Naive B cell (primary cell): Measurements from ENCODE around the gene SAE1. TPM values are rescaled to one million over a fixed set of nuclear protein-coding genes. Genes with fewer than 3 reads are reported as not detected.

Experiments used
- ATAC-seq, 2 donors: fragments of 150-1000 bp; cut with Tn5 transposase; 2 replicates each; pipeline ENCODE4 v1.10.0; 2021; ENCODE audit warnings: low read depth in 2 of 2, mild to moderate bottlenecking in 2 of 2, moderate library complexity in 2 of 2
- DNase-seq: peaks from one replicate; pipeline ENCODE4 v3.0.0; 2022
- H3K27ac Mint-ChIP-seq, 6 donors: one replicate each; pipeline ENCODE4 v1.8.0; 2020 to 2022; ENCODE audit warnings: mild to moderate bottlenecking in 6 of 6, mixed read lengths in 6 of 6, moderate library complexity in 5 of 6, inconsistent platforms in 2 of 6
- H3K27me3 Mint-ChIP-seq, 3 donors: one replicate each; pipeline ENCODE4 v1.8.0; 2021 to 2022; ENCODE audit warnings: mixed read lengths in 3 of 3, mild to moderate bottlenecking in 1 of 3
- H3K36me3 Mint-ChIP-seq, 2 donors: one replicate each; pipeline ENCODE4 v1.8.0; 2020 to 2022; ENCODE audit warnings: mixed read lengths in 2 of 2, inconsistent platforms in 1 of 2, mild to moderate bottlenecking in 1 of 2
- H3K4me1 Mint-ChIP-seq, 3 donors: one replicate each; pipeline ENCODE4 v1.8.0; 2020 to 2022; ENCODE audit warnings: mixed read lengths in 3 of 3, inconsistent platforms in 1 of 3, mild to moderate bottlenecking in 1 of 3, moderate library complexity in 1 of 3
- H3K4me3 Mint-ChIP-seq, 8 donors: one replicate each; pipeline ENCODE4 v1.8.0; 2020 to 2022; ENCODE audit warnings: mild to moderate bottlenecking in 8 of 8, mixed read lengths in 8 of 8, moderate library complexity in 8 of 8, inconsistent platforms in 2 of 8
- H3K9me3 Mint-ChIP-seq, 7 donors: one replicate each; pipeline ENCODE4 v1.8.0; 2020 to 2022; ENCODE audit warnings: mixed read lengths in 7 of 7, mild to moderate bottlenecking in 5 of 7, inconsistent platforms in 2 of 7, moderate library complexity in 1 of 7
- polyA plus RNA-seq, 6 donors: library from polyadenylated mRNA; unstranded; fragments of 300-500 nt; fragmentation: Illumina TruSeq; gene quantifications; one replicate each; pipeline ENCODE4 v1.2.3, GENCODE V29; 2021; ENCODE audit warnings: low read depth in 6 of 6

The SAE1 gene
- polyA plus RNA-seq, result 10 to 100 TPM; 74.7 to 97.1 (median 78.9) TPM

DNA sequence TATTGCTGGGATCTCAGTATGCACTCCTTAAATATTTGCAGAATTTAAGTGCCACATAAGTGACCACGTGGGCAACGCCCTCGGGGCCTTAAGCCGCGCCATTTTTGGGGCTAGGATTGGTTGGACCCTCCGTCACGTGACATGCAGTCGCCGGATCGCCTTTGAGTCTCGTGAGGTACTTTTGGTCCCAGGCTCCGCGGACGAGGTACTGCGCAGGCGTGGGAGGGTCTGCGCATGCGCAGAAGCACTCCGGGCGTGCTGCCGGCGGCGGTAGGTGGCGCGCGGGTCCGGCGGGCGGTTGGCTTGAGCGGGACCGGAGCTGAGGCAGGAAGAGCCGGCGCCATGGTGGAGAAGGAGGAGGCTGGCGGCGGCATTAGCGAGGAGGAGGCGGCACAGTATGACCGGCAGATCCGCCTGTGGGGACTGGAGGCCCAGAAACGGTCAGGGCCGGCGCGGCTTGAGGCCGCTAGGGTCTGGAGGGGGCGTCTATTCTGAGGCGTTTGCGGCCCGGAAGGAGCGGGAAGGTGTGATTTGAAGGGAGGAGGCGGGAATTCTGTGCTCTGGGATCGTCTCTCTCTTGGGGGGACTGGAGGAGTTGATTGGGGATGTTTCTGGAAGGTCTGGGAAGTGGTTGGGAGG is at the start of gene SAE1:
SAE1 (plus strand) TSS at position 247 of the 639 bp plus-strand sequence; CDS start at position 343, 96 bp downstream.
- no peaks in the 10 kb centered on the region for H3K27me3 Mint-ChIP-seq
- H3K9me3 Mint-ChIP-seq, result peaks cover 0 to 1% (median 0%) of the 10 kb centered on the region in 7 donors
- H3K4me1 Mint-ChIP-seq, result peaks cover 38 to 58% (median 53%) of the 10 kb centered on the region in 3 donors
- H3K36me3 Mint-ChIP-seq, result peaks cover 0 to 7% of the 10 kb centered on the region in 2 donors
- ATAC-seq (peak; percentile 87 to 89), DNase-seq (peak; percentile 94)
- peak within 1 kb of the TSS; percentile 95 to 99 (median 98) for H3K4me3 Mint-ChIP-seq
- H3K27ac Mint-ChIP-seq, result peak within 1 kb of the TSS; percentile 96 to 99 (median 98)

DNA sequence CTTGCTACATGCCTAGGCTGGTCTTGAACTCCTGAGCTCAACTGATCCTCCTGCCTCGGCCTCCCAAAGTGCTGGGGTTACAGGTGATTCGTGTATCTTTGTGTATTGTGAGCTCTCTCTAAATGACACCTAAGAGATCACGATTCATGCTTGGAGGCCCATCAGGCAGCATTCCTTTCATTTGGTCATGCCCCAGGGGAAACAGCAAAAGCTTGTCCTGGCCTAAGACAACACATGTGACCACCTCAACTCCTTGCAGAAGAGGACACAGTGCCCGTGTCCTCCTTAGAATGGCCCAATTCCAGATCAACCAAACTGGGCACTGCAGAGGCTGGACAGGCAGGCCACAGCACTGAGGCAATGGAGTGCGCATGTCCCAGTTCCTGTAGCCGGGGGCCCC is 49.5 kb upstream of the SAE1 start:
- Mint-ChIP-seq H3K9me3 (no peaks in the 10 kb centered on the region), H3K27ac (peak overlapping the region in 1 of 6 donors; percentile 42), H3K4me1 (peaks cover 7 to 12% (median 9%) of the 10 kb centered on the region in 3 donors), H3K27me3 (no peaks in the 10 kb centered on the region), H3K4me3 (no peak overlapping the region), H3K36me3 (peaks cover 4 to 14% of the 10 kb centered on the region in 2 donors)
- ATAC-seq, result no peak
- no peak for DNase-seq

DNA sequence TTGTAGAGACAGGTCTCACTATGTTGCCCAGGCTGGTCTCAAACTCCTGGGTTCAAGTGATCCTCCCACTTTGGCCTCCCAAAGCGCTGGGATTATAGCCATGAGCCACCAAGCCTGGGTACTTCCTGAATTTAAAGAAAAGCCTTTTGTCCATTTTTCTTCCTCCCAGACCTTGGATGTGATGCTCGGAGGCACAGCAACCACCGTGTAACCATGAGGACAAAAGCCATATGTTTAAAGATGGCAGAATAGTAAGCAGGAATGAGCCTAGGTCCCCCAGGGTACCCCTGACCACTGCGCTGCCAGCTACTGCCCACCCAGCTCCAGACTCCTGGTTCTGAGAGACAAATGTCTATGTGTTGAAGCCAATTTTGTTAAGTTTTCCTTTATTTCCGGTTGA is 48.1 kb upstream of the SAE1 start:
- no peak for DNase-seq
- peaks cover 4 to 14% of the 10 kb centered on the region in 2 donors for H3K36me3 Mint-ChIP-seq
- ATAC-seq, result no peak
- peaks cover 12 to 17% (median 15%) of the 10 kb centered on the region in 3 donors for H3K4me1 Mint-ChIP-seq
- H3K9me3 Mint-ChIP-seq, result no peaks in the 10 kb centered on the region
- H3K4me3 Mint-ChIP-seq, result no peak overlapping the region
- H3K27me3 Mint-ChIP-seq, result no peaks in the 10 kb centered on the region
- H3K27ac Mint-ChIP-seq, result no peak overlapping the region

- DNase-seq (no peak), ATAC-seq (no peak)
- H3K27ac Mint-ChIP-seq, result peak overlapping the region in 4 of 6 donors; percentile 15 to 72 (median 50)
- no peaks in the 10 kb centered on the region for H3K27me3 Mint-ChIP-seq
- H3K9me3 Mint-ChIP-seq, result no peaks in the 10 kb centered on the region
- peaks cover 12 to 15% (median 15%) of the 10 kb centered on the region in 3 donors for H3K4me1 Mint-ChIP-seq
- peaks cover 4 to 14% of the 10 kb centered on the region in 2 donors for H3K36me3 Mint-ChIP-seq
- H3K4me3 Mint-ChIP-seq, result no peak overlapping the region
Measured at GRCh38 chr19:47084879-47085439, 45.7 kb upstream of the SAE1 start.

- no peak overlapping the region for H3K4me3 Mint-ChIP-seq
- ATAC-seq, result no peak
- no peak for DNase-seq
- no peaks in the 10 kb centered on the region for H3K27me3 Mint-ChIP-seq
- peaks cover 4 to 14% of the 10 kb centered on the region in 2 donors for H3K36me3 Mint-ChIP-seq
- H3K27ac Mint-ChIP-seq, result peak overlapping the region in 3 of 6 donors; percentile 24 to 79 (median 42)
- H3K4me1 Mint-ChIP-seq, result peaks cover 15 to 16% (median 15%) of the 10 kb centered on the region in 3 donors
- H3K9me3 Mint-ChIP-seq, result no peaks in the 10 kb centered on the region
Measured at GRCh38 chr19:47086280-47086679, 44.4 kb upstream of the SAE1 start.

GRCh38 chr19:47089767-47090350 is 40.8 kb upstream of the SAE1 start:
- no peak overlapping the region for H3K4me3 Mint-ChIP-seq
- H3K27me3 Mint-ChIP-seq, result no peaks in the 10 kb centered on the region
- H3K4me1 Mint-ChIP-seq, result peaks cover 20 to 21% (median 20%) of the 10 kb centered on the region in 3 donors
- H3K9me3 Mint-ChIP-seq, result no peaks in the 10 kb centered on the region
- H3K36me3 Mint-ChIP-seq, result peaks cover 0 to 11% of the 10 kb centered on the region in 2 donors
- peak overlapping the region in 3 of 6 donors; percentile 12 to 59 (median 52) for H3K27ac Mint-ChIP-seq
- no peak for ATAC-seq
- no peak for DNase-seq

GRCh38 chr19:47093254-47093653 is 37.4 kb upstream of the SAE1 start:
- Mint-ChIP-seq H3K27ac (peak overlapping the region in 3 of 6 donors; percentile 24 to 83 (median 24)), H3K9me3 (no peaks in the 10 kb centered on the region), H3K27me3 (no peaks in the 10 kb centered on the region), H3K4me3 (no peak overlapping the region), H3K4me1 (peaks cover 19 to 26% (median 21%) of the 10 kb centered on the region in 3 donors), H3K36me3 (peaks cover 0 to 9% of the 10 kb centered on the region in 2 donors)
- DNase-seq, result no peak
- no peak for ATAC-seq

DNA sequence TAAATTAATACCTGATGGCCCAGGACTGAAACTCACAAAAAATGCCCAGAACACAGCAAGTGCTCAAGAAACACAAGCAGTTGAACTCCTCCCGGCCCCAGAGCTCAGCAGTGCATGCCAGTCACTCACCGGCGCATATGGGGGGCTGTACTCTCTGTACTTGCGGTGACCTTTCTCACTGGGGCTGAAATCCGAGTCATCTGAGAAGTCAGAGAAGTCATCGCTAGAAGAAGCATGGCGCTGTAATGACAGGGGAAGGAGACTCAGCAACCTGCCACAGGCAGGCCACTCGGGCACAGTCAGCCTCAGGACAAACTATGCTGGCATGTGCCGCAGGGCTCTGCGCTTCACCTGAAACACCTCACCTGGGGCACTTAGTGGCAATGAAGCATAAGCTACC is 36.8 kb upstream of the SAE1 start:
- H3K27ac Mint-ChIP-seq, result peak overlapping the region in 3 of 6 donors; percentile 24 to 83 (median 64)
- H3K4me1 Mint-ChIP-seq, result peaks cover 24 to 30% (median 25%) of the 10 kb centered on the region in 3 donors
- H3K9me3 Mint-ChIP-seq, result no peaks in the 10 kb centered on the region
- DNase-seq (no peak), ATAC-seq (peak; percentile 48 to 83)
- no peaks in the 10 kb centered on the region for H3K27me3 Mint-ChIP-seq
- H3K4me3 Mint-ChIP-seq, result no peak overlapping the region
- peaks cover 0 to 9% of the 10 kb centered on the region in 2 donors for H3K36me3 Mint-ChIP-seq

DNA sequence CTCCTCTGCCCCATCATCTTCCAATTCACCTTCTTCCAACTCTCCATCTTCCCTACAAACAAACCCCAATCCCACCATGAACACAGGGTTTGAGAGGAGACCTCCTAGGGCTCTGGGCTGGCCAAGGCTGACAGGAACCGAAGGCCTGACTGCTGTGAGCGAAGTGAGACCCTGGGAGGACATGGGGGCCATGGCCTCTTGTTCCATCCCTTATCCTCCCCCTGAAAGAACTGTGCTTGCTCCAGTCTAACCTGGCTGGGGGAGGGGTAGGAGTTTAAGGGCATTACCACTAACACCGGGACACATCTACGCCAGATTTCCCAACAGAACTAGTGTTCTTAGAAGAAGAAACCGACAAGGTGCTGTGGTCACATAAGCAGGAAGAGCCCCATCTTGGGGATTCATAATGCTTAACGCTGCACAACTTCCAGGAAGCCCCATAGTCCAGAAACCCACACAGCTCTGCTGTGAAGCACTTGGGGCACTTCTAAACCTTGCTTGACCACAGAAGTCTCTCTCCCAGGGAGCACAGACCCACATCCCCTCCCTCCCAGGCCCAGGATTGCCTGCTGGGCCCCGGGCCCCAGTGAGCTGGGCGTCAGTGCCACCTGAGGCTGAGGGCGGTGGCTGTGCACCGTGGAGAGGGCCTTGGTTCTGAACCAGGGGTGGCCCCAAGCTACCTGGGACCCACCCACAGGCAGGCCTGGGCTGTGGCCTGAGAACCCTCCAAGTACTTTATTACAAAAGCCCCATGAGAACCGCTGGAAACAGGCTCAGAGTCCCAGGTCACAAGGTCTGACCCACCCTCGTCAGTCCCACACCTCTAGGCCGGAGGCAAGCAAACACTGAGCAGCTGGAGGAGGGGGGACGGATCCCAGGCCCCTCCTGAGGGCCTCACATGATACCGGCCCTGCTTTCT is 35.8 kb upstream of the SAE1 start:
- DNase-seq (no peak), ATAC-seq (peak in 1 of 2 donors; percentile 38)
- H3K9me3 Mint-ChIP-seq, result no peaks in the 10 kb centered on the region
- H3K4me3 Mint-ChIP-seq, result peak overlapping the region in 1 of 8 donors; percentile 23
- peaks cover 0 to 9% of the 10 kb centered on the region in 2 donors for H3K36me3 Mint-ChIP-seq
- peak overlapping the region in 5 of 6 donors; percentile 54 to 89 (median 80) for H3K27ac Mint-ChIP-seq
- H3K4me1 Mint-ChIP-seq, result peaks cover 26 to 33% (median 27%) of the 10 kb centered on the region in 3 donors
- H3K27me3 Mint-ChIP-seq, result no peaks in the 10 kb centered on the region

- H3K4me3 Mint-ChIP-seq, result peak overlapping the region in 1 of 8 donors; percentile 2
- H3K9me3 Mint-ChIP-seq, result no peaks in the 10 kb centered on the region
- H3K27me3 Mint-ChIP-seq, result no peaks in the 10 kb centered on the region
- ATAC-seq, result no peak
- DNase-seq, result no peak
- H3K27ac Mint-ChIP-seq, result peak overlapping the region in 4 of 6 donors; percentile 54 to 84 (median 80)
- H3K4me1 Mint-ChIP-seq, result peaks cover 28 to 38% (median 32%) of the 10 kb centered on the region in 3 donors
- peaks cover 0 to 9% of the 10 kb centered on the region in 2 donors for H3K36me3 Mint-ChIP-seq
Measured at GRCh38 chr19:47095476-47096099, 35.0 kb upstream of the SAE1 start.

DNA sequence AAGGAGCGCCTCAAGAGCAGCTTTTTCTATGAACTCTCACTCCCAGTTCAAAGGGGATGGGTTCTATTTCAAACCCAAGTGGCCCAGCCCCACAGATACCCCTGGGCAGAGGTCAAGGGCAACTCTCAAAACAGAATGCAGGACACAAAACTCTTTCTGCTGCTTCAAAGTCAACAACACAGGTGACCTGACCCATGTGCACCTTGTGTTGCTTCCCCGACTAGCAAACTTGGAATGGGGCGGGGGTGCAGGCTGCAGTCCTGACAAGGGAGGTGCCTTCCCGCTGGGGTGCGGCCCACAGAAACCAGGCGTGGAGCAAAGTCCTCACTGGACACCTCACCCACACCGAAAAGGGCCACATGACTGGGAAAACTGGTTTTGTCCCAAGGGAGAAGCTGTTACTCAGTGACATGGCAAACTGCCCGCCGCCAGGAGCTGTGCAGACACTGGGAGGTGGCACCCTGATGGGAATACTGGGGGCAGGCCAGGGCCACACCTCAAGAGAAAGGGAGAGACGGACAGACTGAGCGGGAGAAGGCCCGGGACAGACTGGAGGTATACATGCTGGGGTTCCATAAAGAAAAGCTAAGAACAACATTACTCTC is 34.4 kb upstream of the SAE1 start:
- Mint-ChIP-seq H3K27ac (peak overlapping the region in 4 of 6 donors; percentile 70 to 83 (median 76)), H3K27me3 (no peaks in the 10 kb centered on the region), H3K4me1 (peaks cover 27 to 38% (median 32%) of the 10 kb centered on the region in 3 donors), H3K9me3 (no peaks in the 10 kb centered on the region), H3K36me3 (peaks cover 0 to 9% of the 10 kb centered on the region in 2 donors), H3K4me3 (no peak overlapping the region)
- no peak for ATAC-seq
- DNase-seq, result no peak

GRCh38 chr19:47096721-47097120 is 33.9 kb upstream of the SAE1 start:
- Mint-ChIP-seq H3K36me3 (peaks cover 0 to 9% of the 10 kb centered on the region in 2 donors), H3K4me3 (no peak overlapping the region), H3K27ac (peak overlapping the region in 2 of 6 donors; percentile 28 to 31), H3K27me3 (no peaks in the 10 kb centered on the region), H3K9me3 (no peaks in the 10 kb centered on the region), H3K4me1 (peaks cover 27 to 41% (median 32%) of the 10 kb centered on the region in 3 donors)
- DNase-seq, result no peak
- no peak for ATAC-seq
